Activated T-cell treated with anti-CD3 and anti-CD28 coated beads for 48 hours (primary cell): ENCODE measurements around the gene TMEM204.
A peak's percentile ranks its signal among the peaks of the same experiment; 100 is the strongest.

Experiments
- DNase-seq: peaks from one replicate; pipeline ENCODE4 v3.0.0-alpha.2; 2020; ENCODE audit warnings: low read depth

TMEM204 gene

DNA sequence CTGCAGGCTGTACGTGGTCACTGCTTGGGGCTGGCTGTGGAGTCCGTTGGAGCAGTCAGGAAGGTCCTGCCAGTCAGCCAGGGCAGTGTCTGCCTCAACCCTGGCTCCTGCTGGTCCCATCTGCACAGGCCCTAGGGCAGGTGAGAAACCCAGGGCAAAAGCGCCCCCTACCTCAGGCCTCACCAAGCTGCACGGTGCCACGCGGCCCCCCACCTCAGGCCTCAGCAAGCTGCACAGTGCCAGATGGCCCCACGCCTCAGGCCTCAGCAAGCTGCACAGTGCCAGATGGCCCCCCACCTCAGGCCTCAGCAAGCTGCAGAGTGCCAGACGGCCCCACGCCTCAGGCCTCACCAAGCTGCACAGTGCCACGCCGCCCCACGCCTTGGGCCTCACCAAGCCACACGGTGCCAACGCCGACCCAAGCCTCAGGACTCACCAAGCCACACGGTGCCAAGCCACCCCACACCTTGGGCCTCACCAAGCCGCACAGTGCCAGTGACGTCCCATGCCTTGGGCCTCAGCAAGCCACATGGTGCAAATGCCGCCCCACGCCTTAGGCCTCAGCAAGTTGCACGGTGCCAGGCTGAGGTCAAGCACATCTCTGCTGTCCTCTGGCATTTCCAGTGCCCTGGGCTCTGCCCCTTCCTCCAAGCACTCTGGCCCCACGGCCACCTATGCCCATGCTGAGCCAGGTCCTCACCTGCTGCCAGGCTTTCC is 5.5 kb downstream of the TMEM204 start:
- no peak for DNase-seq

DNA sequence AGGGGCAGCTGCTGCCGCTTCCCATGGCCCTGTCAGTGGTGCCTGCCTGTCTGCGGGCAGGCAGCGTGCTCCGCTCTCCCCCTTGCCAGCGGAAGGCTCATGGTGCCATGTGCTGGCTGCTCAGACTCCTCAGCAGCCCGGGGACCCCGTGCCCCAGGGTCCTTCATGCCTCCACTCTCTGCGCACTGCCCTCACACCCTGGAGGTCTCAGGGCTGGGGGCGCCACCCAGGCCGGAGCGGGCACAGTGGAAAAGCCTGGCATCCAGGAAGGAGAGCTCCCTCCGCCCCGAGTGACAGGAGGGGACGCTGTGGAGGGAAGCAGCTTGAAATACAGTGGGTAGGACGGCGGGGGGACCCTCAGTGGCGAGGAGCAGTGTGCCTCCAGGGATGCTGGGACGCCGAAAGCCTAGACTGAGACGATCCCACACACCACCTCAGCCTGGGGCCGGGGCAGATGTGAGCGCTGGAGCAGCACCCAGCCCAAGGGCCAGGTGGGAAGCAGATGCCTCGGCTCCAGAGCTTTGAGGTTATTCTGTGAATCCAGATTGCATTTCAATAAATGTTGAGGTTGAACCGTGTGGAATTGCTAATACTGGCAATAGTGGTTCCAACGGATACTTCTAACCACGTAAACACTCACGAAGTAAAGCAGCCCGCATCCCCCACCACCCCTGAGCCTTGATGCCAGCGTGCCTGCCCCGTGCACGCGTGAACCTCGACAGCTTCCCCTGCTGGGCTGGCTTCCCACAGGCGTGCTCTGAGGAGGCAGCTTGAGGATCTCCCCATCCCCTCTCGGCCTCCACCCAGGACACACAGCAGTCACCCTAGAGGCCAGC is 6.5 kb downstream of the TMEM204 start:
- no peak for DNase-seq

DNA sequence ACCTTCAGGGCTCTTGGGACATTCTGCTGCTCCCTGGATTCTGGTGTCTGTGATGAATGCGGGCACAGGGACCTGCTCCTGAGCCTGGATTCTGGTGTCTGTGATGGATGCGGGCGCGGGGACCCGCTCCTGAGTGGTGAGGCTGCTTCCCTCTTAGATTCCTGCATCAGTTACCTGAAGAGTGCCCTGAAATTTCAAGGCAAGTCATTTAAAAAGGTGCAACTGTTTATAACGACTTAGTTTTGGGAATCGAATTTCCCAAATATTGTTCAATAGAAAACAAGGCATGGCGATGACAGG is 7.0 kb downstream of the TMEM204 start:
- no peak for DNase-seq

DNA sequence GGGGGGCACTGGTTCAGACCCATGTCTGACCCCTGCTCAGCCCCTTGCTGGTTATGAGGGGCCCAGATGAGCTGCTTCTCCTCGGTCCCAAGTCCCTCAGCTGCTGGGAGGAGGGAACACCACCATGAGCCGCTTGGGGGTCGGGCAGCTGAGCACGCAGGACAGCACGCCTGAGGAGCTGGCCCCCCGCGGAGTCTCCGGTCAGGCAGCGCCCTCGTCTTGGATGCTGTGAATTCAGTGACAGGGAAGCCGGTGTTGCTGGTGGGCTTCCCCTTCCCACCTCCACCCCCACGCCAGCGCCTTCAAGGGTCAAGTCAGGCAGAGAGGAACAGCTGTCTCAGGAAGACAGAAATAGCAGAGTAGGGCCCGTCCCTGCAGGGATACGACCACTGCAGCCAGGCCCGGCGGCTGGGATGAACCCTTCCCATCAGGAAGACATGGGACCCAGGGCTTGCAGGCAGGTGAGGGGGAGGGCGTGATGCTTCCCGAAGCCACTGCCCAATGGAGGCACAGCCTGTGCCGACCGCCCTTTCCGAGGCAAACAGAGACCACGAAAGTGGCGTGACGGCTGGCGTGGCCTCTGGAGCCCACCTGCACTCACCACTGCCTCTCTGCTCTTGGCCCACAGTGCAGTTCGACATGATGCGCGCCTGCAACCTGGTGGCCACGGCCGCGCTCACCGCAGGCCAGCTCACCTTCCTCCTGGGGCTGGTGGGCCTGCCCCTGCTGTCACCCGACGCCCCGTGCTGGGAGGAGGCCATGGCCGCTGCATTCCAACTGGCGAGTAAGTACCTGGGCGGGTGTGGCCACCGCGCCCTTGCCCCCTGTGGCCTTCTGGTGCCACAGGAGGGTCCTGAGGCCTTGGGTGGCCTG is 8.1 kb downstream of the TMEM204 start:
- DNase-seq, result no peak

DNA sequence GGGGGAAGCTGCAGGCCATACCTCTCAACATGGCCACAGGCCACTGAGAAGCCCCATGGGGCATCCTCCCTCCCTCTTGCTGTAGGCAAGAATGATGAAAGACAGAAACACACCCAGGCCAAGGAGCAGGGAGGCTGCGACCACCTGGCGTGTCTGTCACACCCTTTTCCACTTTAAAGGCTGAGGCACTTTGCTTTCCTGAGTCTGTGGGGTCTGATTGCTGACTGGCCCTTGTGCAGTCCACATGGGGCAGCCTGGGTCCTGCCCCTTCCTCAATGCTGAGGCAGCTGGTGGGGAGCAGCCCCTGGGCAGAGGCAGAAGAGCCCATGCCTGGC is 8.7 kb downstream of the TMEM204 start:
- no peak for DNase-seq

DNA sequence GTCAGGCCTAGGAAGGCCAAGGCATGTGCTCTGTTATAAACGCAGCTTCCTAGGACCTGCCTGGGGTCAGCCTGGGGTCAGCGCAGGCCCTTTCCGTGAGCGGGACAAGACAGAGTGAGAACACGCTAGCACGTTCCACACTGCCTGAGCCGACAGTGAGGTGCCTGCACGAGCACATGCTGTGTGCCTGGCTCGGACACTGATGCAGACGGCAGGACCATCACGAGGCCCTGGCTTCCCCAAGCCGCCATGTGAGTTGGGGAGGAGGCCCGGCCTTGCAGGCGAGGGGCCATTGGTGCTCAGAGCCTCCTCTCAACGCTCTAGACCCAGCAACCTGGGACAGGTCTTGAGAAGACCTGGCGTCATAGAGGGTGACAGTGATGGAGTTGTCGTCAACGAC is 9.1 kb downstream of the TMEM204 start:
- DNase-seq, result no peak

DNA sequence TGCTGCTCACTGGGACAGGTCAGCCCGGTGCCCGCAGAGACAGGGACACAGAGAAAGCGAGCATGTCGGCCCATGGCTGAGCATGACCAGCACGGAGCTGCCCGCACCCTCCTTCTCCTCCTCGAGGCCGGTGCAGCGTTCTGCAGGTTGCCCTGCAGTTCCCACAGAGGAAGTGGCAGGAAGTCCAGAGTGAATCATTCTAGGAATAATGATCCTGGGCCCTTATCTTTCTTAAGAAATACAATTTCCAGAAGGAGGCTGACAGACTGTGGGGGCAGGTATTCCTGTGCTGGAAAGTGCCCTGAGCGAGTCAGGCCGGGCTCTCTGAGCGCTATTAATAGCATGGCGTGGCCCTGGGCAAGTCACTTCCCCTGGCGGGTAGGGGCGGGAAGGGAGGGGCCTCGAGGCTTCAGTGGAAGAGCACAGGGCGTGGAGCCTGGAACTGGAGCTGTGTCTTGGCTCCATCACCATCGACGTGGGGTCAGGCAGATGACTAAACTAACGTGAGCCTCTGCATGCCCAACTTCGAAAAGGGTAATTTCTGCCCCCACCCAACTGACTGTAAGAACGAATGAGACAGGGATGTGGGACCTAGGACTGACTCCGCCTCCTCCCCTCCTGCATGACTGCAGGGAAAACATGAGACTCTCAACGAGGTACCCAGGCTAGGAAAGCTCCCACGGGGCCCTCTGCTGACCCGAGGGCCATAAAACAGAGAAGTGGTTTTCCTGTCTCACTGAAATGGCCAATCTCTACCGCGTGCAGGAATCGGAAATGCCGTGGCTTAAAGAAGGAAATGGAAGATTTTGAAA is 9.8 kb downstream of the TMEM204 start:
- DNase-seq, result peak; percentile 64

DNA sequence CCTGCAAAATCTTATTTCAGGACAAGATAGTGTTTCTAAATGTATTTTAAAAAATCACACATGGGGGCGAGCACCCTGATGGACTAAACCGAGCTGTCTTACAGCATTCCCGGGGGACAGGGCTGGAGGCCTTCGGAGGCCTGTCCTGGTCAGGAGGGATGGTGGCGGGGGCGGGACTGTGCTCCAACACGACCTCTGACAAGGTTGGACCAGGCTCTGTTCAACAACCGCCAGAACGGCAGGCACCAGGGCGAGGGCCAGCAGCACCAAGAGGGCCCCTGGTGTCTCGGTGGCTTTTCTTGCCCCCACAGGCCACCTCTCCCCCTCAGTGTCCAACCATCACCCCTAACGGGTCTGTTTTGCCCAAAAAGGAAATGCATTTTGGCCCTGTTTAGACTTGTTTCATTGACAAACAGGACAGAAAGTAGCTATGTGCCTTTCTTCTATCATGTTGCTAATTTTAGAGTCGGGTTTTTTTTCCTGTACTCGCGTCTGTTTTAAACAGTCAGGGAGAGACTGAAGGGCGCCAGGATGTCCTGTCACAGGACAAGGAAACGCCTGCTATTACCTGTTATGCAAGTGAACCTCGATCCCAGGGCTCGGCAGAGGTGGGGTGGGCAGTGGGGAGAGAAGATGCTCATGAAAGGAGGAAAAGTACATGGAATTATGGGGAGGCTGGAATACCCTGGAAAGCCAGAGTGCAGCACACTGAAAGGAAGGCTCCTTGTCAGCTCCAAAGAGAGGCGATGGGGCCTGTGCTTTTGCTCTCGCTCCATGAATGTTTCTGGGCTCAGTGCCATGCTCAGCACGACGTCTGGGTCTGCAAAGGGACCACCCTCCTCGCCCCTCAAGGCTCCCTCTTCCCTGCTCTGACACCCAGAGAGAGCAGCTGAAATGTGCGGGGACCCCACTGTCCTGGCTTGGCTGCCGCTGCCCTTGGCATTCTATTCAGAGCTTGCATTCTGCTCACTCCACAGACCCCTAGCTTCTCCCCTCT is 11.9 kb downstream of the TMEM204 start:
- DNase-seq, result no peak

DNA sequence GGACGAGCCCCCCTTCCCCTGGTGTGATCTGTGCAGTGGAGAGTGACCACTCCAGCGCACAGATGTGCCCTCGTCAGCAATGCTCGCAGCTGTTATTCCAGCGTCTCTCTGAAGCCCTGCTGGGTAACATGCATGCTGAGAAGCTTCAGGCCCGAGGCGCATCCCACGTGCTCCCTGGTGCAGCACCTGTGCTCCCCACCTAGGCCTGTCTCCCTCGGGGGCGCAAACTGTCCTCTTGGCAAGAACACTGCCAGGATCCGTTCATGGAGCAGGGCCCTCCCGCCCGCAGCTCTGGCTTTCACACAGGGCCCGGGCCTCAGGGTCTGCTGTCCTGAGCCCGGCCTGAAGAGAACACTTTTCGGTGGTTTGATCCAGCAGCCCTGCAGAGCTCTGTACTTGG is 13.0 kb downstream of the TMEM204 start:
- no peak for DNase-seq

DNA sequence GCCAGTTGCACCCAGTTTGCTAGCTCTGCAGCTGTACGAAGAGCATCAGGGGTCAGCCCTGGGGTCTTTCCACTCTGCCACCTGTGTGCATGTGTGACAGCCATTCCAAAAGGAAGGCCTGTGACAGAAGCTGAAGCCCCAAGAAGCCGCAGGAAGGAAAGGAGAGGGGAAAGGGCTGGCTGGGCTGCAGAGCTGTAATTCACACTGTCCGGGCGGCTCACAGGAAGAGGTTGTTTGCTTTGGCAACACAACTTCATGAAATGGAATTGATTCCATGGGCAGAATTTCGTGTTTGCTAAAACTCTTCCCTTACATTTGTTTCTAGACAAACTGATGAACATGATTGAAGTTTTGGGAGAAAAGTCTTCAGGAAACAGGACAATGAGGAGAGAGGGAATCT is 14.8 kb downstream of the TMEM204 start:
- DNase-seq, result no peak

DNA sequence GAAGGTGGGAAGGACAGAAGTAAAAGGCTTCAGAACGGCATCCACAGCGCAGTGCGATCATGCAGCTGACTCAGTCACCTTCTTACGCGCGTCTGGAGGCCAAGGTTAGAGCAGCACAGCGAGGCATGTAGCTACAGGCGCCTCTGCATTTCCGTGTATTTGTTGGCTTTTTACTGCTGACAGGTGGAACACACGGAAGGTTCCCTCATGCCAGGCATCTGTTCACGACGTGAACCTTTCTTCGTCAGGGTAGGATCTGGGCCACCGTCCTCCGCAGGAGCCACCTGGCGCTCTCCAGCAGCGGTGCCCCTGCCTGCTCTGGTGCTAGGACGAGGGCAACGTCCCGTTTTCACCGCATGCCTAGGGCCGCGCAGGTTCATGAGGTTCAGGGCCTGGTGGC is 15.3 kb downstream of the TMEM204 start:
- DNase-seq, result no peak

DNA sequence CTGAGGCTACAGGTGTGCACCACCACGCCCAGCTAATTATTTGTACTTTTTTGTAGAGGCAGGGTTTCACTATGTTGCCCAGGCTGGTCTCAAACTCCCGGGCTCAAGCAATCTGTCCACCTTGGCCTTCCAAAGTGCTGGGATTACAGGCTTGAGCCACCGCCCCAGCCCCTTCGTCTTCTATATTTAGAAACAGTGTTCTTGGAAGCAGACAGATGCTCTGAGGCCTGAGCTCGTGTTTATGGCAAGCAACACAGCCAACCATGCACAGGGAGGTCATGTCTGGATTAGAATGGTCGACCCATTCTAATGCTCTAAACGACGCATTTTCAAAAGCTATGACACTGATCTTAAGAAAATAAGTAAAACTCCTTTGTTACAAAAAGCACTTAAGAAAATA is 16.6 kb downstream of the TMEM204 start:
- DNase-seq, result no peak

DNA sequence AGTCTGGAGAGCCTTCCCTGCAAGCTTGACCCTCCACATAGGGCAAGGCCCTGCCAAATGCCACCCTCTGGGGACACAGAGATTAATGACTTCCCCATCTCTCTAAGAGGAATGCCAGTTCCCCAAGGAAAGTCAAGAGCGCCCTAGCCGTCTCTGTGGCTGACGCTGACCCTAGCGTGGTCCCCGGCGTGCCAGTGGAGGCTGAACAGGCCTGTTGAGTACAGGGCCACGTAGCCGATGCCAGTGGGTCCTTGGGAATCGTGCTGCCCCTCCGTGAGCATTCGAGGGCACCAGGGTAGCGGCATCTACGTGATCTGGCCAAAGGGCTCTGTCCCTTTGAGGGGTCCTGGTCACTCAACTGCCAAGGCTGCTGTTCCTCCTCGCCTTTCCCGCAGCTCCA is 17.2 kb downstream of the TMEM204 start:
- no peak for DNase-seq

DNA sequence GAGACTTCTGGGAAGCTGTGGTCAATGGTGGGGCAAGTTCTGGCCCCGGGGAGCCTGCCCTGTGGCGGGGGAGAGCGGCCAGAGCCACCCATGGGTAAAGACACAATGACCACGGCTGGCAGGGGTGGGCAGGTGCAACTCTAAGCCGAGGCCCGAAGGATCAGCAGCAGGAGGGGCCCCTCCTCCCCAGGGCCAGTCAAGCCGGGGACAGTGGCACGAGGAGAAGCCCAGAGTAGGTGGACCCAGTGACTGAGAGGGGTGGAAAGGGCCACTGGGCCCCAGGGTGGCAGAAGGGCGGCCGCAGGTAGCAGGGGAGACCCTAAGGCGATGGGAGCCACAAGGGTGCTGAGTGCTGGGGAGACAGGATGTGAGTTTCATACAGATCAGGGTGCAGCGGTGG is 17.7 kb downstream of the TMEM204 start:
- DNase-seq, result no peak

DNA sequence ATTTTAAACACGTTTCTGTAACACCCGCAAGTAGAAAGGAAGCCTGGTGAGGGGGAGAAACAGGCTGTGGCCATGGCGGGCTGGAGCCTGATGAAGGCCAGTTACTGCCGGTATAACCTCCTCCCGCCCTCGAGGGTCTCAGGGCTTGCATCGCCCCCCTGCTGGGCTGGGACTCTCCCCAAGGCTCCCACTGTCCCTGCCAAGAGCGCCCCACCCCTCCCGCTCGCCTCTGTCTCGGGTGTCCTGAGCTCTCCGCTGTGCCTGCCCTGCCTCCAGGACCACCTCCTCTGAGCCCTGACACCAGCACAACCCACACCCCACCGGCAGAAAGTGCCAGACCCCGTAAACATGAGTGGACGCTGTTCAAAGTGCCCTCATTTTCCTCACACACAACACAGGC is 18.7 kb downstream of the TMEM204 start:
- DNase-seq, result no peak

DNA sequence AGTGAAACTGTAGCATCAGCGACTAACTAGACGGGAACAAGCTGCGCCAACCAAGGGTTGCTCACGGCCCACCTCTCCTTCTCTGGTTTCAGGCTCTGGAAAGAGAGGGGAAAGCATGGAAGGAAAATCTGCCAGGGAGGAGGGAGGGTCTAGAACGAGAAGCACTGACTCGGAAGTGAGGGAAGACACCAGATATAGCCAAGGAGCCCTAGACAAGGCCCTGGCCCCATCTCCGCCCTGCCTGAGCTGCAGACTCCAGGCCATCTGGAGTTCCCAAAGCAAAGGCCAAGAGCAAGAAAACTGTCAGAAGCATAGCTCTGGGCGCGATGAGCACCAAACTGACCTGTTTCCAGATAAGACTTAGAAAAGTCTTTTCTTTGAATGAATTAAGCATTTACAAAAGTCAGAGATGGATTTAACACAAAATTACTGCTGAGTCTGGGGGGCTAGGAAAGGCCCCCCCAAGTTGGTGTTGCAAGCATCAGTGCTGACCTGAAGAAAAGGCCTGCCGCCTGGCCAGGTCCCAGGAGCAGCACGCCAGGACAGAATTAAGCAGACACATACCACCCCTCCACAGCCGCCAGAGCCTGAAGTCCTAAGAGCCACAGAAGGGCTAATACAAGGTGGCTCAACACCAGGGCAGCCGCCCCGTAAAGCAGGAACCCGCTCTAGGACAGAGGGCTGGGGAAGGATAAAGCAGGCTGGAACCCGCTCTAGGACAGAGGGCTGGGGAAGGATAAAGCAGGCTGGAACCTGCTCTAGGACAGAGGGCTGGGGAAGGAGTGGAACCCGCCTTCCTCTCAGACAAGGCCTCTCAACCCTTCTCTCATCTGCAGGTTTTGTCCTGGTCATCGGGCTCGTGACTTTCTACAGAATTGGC is 20.7 kb downstream of the TMEM204 start:
- no peak for DNase-seq

DNA sequence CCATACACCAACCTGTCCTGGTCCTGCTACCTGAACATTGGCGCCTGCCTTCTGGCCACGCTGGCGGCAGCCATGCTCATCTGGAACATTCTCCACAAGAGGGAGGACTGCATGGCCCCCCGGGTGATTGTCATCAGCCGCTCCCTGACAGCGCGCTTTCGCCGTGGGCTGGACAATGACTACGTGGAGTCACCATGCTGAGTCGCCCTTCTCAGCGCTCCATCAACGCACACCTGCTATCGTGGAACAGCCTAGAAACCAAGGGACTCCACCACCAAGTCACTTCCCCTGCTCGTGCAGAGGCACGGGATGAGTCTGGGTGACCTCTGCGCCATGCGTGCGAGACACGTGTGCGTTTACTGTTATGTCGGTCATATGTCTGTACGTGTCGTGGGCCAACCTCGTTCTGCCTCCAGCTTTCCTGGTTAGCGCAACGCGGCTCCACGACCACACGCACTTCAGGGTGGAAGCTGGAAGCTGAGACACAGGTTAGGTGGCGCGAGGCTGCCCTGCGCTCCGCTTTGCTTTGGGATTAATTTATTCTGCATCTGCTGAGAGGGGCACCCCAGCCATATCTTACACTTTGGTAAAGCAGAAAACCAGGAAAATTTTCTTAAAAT is 21.5 kb downstream of the TMEM204 start:
- no peak for DNase-seq

DNA sequence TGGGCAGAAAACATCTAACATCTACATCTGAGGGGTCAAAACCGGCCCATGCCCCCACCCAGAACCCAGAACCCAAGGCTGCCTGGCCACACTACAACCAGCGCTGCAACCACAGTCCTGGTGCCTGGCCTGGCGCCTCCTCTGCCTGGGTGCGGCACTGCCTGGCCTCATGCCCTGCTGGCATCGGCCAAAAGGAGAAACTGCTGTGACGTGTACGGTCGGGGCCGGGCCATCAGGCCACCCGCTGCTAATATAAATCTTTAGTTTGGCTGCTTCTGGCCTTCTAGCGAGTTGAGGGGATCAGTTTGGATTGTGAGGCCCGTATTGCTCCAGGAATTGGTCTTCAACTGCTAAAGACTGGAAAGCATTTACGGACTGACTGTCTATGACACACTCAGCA is 22.8 kb downstream of the TMEM204 start:
- DNase-seq, result no peak

DNA sequence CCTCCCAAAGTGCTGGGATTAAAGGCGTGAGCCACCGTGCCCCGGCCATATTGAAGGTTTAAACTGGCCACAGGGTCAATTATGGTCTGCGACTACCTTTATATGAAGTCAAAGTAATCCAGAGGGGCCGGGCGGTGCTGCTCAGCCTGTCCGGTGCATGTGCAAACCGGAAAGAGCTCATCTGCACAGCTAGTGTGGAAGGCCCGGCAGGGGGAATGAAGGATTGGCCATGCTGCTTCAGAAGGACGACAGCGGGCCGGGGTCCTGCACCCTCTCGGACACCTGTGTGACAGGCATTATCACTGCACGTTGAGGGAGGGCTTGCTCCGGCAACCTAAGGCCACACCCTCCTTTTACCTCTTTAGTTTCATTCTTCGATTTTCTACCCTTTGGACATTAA is 23.6 kb downstream of the TMEM204 start:
- DNase-seq, result no peak
